ENCODE measurements around the gene DMAC2L.

- TF ChIP-seq CTCF (conservative IDR thresholded peaks at IDR 0.05) (no peak), EZH2 (IDR thresholded peaks at IDR 0.05; ENCODE audit: low read depth) (no peak)
These were observed 3.7 kb upstream of the DMAC2L start for GRCh38 chr14:50308363-50308915.
